Measurements from ENCODE around the gene MFAP4.
A peak's percentile ranks its signal among the peaks of the same experiment; 100 is the strongest.

DNA sequence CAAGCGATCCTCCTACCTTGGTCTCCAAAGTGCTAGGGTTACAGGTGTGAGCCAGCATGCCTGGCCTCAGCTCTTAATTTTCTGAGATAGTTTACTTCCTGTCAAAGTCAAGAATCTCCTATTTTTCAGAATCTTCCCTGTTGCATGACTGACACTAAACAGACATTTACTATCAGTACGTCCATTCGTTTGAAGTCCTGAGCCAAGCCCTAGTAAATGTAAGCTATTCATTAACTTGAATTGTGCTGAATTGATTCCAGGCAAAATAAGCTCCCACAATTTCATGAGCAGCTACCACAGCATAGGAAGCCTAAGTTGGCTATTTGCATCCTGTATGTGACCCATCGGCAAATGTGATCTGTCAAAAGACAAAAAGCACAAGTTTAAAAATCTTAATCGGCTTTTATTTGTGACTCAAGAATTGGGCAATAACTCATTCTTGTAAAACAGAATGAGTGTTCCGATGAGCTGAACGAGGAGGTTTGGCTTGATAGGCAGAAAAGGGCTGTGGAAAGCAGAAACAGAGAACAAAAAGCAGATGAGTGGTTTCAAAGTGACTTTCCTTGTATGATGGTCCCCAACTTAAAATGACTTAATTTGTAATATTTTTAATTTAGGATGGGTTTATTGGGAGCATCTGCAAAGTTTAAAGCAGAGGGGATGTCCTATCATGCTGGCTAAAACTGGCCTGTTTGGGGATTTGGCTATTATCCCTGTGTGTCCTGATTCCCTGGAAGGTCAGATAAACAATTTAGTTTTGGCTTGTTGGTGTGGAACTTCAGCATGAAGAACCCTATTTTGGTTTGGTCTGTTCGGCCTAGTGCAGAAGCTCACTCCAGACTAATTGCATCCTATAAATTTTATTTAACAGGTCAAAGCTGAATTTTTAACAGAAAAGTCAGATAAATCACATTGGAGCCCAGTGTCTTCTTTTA, 38.2 kb upstream of the MFAP4 start:
- TF ChIP-seq, protein P1, sequence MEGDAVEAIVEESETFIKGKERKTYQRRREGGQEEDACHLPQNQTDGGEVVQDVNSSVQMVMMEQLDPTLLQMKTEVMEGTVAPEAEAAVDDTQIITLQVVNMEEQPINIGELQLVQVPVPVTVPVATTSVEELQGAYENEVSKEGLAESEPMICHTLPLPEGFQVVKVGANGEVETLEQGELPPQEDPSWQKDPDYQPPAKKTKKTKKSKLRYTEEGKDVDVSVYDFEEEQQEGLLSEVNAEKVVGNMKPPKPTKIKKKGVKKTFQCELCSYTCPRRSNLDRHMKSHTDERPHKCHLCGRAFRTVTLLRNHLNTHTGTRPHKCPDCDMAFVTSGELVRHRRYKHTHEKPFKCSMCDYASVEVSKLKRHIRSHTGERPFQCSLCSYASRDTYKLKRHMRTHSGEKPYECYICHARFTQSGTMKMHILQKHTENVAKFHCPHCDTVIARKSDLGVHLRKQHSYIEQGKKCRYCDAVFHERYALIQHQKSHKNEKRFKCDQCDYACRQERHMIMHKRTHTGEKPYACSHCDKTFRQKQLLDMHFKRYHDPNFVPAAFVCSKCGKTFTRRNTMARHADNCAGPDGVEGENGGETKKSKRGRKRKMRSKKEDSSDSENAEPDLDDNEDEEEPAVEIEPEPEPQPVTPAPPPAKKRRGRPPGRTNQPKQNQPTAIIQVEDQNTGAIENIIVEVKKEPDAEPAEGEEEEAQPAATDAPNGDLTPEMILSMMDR (IDR thresholded peaks at IDR 0.05; ENCODE audit: low read depth, low read length, missing input control) = no peak
- no peak for TF ChIP-seq TAF1 (conservative IDR thresholded peaks at IDR 0.05)
- TF ChIP-seq, protein P2, sequence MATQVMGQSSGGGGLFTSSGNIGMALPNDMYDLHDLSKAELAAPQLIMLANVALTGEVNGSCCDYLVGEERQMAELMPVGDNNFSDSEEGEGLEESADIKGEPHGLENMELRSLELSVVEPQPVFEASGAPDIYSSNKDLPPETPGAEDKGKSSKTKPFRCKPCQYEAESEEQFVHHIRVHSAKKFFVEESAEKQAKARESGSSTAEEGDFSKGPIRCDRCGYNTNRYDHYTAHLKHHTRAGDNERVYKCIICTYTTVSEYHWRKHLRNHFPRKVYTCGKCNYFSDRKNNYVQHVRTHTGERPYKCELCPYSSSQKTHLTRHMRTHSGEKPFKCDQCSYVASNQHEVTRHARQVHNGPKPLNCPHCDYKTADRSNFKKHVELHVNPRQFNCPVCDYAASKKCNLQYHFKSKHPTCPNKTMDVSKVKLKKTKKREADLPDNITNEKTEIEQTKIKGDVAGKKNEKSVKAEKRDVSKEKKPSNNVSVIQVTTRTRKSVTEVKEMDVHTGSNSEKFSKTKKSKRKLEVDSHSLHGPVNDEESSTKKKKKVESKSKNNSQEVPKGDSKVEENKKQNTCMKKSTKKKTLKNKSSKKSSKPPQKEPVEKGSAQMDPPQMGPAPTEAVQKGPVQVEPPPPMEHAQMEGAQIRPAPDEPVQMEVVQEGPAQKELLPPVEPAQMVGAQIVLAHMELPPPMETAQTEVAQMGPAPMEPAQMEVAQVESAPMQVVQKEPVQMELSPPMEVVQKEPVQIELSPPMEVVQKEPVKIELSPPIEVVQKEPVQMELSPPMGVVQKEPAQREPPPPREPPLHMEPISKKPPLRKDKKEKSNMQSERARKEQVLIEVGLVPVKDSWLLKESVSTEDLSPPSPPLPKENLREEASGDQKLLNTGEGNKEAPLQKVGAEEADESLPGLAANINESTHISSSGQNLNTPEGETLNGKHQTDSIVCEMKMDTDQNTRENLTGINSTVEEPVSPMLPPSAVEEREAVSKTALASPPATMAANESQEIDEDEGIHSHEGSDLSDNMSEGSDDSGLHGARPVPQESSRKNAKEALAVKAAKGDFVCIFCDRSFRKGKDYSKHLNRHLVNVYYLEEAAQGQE (IDR thresholded peaks at IDR 0.05) = no peak
- TF ChIP-seq YY1 (IDR thresholded peaks at IDR 0.05) = no peak
- TF ChIP-seq SP1 (IDR thresholded peaks at IDR 0.05) = peak; percentile 24
- no peak for TF ChIP-seq GABPA (IDR thresholded peaks at IDR 0.05 in 1 of 2, conservative IDR thresholded peaks at IDR 0.05 in 1 of 2)
- TF ChIP-seq, protein P3, sequence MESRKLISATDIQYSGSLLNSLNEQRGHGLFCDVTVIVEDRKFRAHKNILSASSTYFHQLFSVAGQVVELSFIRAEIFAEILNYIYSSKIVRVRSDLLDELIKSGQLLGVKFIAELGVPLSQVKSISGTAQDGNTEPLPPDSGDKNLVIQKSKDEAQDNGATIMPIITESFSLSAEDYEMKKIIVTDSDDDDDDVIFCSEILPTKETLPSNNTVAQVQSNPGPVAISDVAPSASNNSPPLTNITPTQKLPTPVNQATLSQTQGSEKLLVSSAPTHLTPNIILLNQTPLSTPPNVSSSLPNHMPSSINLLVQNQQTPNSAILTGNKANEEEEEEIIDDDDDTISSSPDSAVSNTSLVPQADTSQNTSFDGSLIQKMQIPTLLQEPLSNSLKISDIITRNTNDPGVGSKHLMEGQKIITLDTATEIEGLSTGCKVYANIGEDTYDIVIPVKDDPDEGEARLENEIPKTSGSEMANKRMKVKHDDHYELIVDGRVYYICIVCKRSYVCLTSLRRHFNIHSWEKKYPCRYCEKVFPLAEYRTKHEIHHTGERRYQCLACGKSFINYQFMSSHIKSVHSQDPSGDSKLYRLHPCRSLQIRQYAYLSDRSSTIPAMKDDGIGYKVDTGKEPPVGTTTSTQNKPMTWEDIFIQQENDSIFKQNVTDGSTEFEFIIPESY (IDR thresholded peaks at IDR 0.05) = no peak
- TF ChIP-seq, protein P4, sequence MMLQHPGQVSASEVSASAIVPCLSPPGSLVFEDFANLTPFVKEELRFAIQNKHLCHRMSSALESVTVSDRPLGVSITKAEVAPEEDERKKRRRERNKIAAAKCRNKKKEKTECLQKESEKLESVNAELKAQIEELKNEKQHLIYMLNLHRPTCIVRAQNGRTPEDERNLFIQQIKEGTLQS (IDR thresholded peaks at IDR 0.05) = no peak
- TF ChIP-seq EGR1 (IDR thresholded peaks at IDR 0.05; ENCODE audit: low read depth in 2 of 2) = no peak
- no peak for TF ChIP-seq RAD21 (IDR thresholded peaks at IDR 0.05)
- no peak for TF ChIP-seq FOXA1 (IDR thresholded peaks at IDR 0.05)
- TF ChIP-seq, protein P5, sequence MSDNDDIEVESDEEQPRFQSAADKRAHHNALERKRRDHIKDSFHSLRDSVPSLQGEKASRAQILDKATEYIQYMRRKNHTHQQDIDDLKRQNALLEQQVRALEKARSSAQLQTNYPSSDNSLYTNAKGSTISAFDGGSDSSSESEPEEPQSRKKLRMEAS (IDR thresholded peaks at IDR 0.05) = peak; percentile 11
- TF ChIP-seq FOXA2 (IDR thresholded peaks at IDR 0.05) = no peak

All from liver (tissue), 3 donors.